Thyroid gland (tissue), 4 donors: ENCODE measurements around the gene KIF1C.

Source experiments
- POLR2A ChIP-seq, 2 donors: fragments of 450-650 bp; IDR thresholded peaks; one replicate each; pipeline ENCODE4 v1.6.1; 2017; ENCODE audit warnings: antibody characterized with exemption in 2 of 2, mild to moderate bottlenecking in 2 of 2, moderate library complexity in 1 of 2
- TF ChIP-seq, protein P1 (sequence below), 6 experiments: fragments of 200-600 bp in 3 of 6; fragments of 450-650 bp in 3 of 6; sonication (generic) in 3 of 6; IDR thresholded peaks; one replicate each; pipeline ENCODE4 v1.5.1; 2016 to 2019; ENCODE audit warnings: antibody characterized with exemption in 6 of 6, mild to moderate bottlenecking in 2 of 6, inconsistent platforms in 1 of 6, moderate library complexity in 1 of 6

DNA sequence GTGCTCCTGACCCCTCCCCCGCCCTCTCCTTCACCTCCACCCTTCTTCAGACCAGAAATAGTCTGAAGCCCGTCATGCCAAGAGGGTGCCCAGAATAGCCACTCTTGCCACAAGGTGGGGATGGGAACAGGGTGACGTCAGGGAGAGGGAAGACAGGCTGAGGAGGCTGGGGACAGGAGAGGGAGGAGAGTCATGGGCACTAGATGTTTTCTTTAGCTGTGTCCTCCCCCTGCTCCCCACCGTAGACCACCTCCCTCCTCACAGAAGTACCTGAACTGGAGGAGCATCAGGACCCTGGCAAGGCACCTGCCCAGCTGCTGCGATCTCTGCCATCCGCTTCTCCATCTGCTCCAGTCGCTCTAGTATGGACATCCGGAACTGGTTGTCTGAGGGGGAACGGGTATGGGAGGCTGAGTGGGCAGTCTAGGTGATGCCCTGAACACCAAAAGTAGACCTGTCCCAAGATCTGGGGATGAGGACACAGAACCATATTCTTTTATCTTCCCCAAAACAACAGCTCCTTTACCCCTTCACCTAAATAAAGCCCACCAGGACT, 23.6 kb upstream of the KIF1C start:
- TF ChIP-seq, protein P1, sequence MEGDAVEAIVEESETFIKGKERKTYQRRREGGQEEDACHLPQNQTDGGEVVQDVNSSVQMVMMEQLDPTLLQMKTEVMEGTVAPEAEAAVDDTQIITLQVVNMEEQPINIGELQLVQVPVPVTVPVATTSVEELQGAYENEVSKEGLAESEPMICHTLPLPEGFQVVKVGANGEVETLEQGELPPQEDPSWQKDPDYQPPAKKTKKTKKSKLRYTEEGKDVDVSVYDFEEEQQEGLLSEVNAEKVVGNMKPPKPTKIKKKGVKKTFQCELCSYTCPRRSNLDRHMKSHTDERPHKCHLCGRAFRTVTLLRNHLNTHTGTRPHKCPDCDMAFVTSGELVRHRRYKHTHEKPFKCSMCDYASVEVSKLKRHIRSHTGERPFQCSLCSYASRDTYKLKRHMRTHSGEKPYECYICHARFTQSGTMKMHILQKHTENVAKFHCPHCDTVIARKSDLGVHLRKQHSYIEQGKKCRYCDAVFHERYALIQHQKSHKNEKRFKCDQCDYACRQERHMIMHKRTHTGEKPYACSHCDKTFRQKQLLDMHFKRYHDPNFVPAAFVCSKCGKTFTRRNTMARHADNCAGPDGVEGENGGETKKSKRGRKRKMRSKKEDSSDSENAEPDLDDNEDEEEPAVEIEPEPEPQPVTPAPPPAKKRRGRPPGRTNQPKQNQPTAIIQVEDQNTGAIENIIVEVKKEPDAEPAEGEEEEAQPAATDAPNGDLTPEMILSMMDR (IDR thresholded peaks at IDR 0.05) = no peak
- no peak for TF ChIP-seq POLR2A (IDR thresholded peaks at IDR 0.05)
